A549 (cell line): ENCODE results near the gene SLX9.

Experiments used
- BHLHE40 ChIP-seq: IDR thresholded peaks from 2 replicates; pipeline ENCODE4 v1.6.1; 2012; ENCODE audit warnings: low read depth, low read length, inconsistent platforms
- CHD2 ChIP-seq: fragments of 150-350 bp; IDR thresholded peaks from 2 replicates; pipeline ENCODE4 v1.6.1; 2014; ENCODE audit warnings: low read length; ENCODE audit not compliant: partially characterized antibody
- EP300 ChIP-seq, 2 experiments: fragments of >200 bp; sonication (Bioruptor Twin); formaldehyde crosslinking; IDR thresholded peaks; 2 replicates in 1 of 2; 3 replicates in 1 of 2; pipeline ENCODE4 v1.6.1; 2016 to 2017
- KDM1A ChIP-seq: fragments of 200-600 bp; sonication (generic); IDR thresholded peaks from 2 replicates; pipeline ENCODE4 v1.6.1; 2016; ENCODE audit warnings: low read depth, mild to moderate bottlenecking
- PHF8 ChIP-seq: fragments of 200-600 bp; sonication (generic); IDR thresholded peaks from 2 replicates; pipeline ENCODE4 v1.6.1; 2016; ENCODE audit warnings: low read depth, mild to moderate bottlenecking, antibody characterized with exemption, moderate library complexity, borderline replicate concordance
- POLR2AphosphoS2 ChIP-seq: conservative IDR thresholded peaks from 2 replicates; pipeline ENCODE4 v1.6.1; 2012; ENCODE audit warnings: low read length, improper control_type of control experiment, inconsistent platforms
- RAD21 ChIP-seq, 2 experiments: fragments of >200 bp in 1 of 2; sonication (Bioruptor Twin) in 1 of 2; formaldehyde crosslinking in 1 of 2; IDR thresholded peaks in 1 of 2; conservative IDR thresholded peaks in 1 of 2; 2 replicates in 1 of 2; 3 replicates in 1 of 2; pipeline ENCODE4 v1.6.1; 2012 to 2018; ENCODE audit warnings: inconsistent platforms in 1 of 2
- RNF2 ChIP-seq: fragments of 200-600 bp; sonication (generic); IDR thresholded peaks from 2 replicates; pipeline ENCODE4 v1.6.1; 2016; ENCODE audit warnings: low read depth, mild to moderate bottlenecking, antibody characterized with exemption, moderate library complexity, borderline replicate concordance
- SREBF2 ChIP-seq: fragments of 450-650 bp; IDR thresholded peaks from 2 replicates; pipeline ENCODE4 v1.6.1; 2014; ENCODE audit warnings: mild to moderate bottlenecking, moderate library complexity
- TP53 ChIP-seq: fragments of 250-450 bp; sonication (Bioruptor Pico); IDR thresholded peaks from 2 replicates; pipeline ENCODE4 v1.5.0; 2021; ENCODE audit warnings: mild to moderate bottlenecking, moderate library complexity
- ZFP36 ChIP-seq: fragments of 450-650 bp; IDR thresholded peaks from 2 replicates; pipeline ENCODE4 v1.6.1; 2014; ENCODE audit warnings: borderline replicate concordance; ENCODE audit not compliant: partially characterized antibody
- TF ChIP-seq, protein P1 (sequence below): fragments of >200 bp; sonication (Bioruptor Twin); formaldehyde crosslinking; IDR thresholded peaks from 3 replicates; pipeline ENCODE4 v1.5.1; 2016
- TF ChIP-seq, protein P2 (sequence below): fragments of 450-650 bp; IDR thresholded peaks from 2 replicates; pipeline ENCODE4 v1.6.1; 2014; ENCODE audit warnings: antibody characterized with exemption

DNA sequence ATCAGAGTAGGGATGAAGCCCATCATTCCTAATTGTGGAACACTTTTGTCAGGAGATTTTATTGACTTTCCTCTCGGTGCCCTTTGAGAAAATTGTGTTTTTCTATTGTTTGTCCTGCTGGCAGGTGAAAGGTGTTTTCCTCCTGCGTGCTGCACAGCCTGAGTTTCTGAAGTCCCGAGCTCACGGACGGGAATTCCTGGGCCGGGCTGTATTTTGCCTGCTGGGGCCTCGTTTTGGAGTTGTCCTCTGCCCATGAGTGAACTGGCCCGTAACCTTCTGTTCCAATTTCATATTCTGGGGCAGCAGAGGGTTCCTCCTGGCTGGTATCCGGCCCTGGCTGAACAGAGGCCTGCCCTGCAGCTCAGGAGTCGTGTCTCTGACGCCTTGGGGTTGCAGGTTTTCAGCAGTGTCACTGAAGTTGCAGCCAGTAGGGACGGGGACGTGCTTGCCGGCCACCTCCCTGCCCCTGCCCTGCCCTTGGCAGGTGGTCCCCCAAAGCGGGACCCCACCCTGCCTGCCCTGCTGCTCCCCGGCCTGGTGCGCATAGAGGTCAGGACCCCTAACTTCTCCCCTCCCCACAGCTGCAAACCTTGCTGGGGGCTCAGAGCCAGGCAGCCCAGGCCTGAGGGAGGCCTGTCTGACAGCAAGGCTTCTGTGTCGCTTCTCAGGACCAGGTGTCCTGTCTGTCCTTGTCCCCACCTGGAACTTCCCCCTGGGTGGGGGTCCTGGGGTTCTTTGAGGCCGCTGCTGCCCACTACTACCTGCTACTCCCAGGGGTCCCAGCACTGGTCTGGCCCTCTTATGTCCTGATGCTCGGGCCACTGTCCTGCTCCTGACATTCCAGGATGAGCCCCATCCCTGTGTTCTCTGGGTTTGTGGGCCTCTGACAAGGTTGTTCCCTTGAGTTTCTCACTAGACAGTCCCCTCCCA, 49.0 kb downstream of the SLX9 start:
- TF ChIP-seq TP53 (no peak), BHLHE40 (no peak), CHD2 (no peak), ZFP36 (no peak), RAD21 (conservative IDR thresholded peaks at IDR 0.05 in 1 of 2, IDR thresholded peaks at IDR 0.05 in 1 of 2) (no peak), KDM1A (no peak), POLR2AphosphoS2 (no peak), PHF8 (no peak), EP300 (IDR thresholded peaks at IDR 0.05) (no peak), RNF2 (no peak), SREBF2 (no peak)
- TF ChIP-seq, protein P1, sequence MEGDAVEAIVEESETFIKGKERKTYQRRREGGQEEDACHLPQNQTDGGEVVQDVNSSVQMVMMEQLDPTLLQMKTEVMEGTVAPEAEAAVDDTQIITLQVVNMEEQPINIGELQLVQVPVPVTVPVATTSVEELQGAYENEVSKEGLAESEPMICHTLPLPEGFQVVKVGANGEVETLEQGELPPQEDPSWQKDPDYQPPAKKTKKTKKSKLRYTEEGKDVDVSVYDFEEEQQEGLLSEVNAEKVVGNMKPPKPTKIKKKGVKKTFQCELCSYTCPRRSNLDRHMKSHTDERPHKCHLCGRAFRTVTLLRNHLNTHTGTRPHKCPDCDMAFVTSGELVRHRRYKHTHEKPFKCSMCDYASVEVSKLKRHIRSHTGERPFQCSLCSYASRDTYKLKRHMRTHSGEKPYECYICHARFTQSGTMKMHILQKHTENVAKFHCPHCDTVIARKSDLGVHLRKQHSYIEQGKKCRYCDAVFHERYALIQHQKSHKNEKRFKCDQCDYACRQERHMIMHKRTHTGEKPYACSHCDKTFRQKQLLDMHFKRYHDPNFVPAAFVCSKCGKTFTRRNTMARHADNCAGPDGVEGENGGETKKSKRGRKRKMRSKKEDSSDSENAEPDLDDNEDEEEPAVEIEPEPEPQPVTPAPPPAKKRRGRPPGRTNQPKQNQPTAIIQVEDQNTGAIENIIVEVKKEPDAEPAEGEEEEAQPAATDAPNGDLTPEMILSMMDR: no peak
- TF ChIP-seq, protein P2, sequence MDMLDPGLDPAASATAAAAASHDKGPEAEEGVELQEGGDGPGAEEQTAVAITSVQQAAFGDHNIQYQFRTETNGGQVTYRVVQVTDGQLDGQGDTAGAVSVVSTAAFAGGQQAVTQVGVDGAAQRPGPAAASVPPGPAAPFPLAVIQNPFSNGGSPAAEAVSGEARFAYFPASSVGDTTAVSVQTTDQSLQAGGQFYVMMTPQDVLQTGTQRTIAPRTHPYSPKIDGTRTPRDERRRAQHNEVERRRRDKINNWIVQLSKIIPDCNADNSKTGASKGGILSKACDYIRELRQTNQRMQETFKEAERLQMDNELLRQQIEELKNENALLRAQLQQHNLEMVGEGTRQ: no peak
